PC-3 (cell line): ENCODE data around the gene NUTM2E. TPM values are rescaled to one million over a fixed set of nuclear protein-coding genes. Genes with fewer than 3 reads are reported as not detected.
"Not testable (repeated sequence)": the region's sequence is repeated elsewhere in the genome, so short reads cannot be mapped to it uniquely, and the experiment has no call there.

Experiments
- ATAC-seq: fragments of 200-7000 bp; cut with Tn5 transposase; 2 replicates; pipeline ENCODE4 v1.9.1; 2020; ENCODE audit warnings: mild to moderate bottlenecking, moderate library complexity
- BruUV-seq: library from RNA; stranded (reverse); fragments of 400-500 nt; replicated peaks from 2 replicates; lab custom pipeline; 2021; lab: Mats Ljungman, UMichigan
- CTCF ChIA-PET: fragments of 300-600 bp; sonication (Branson Sonifier 250); formaldehyde crosslinking; loops from one replicate; lab custom pipeline; 2022; ENCODE audit warnings: antibody characterized with exemption; lab: Charles Lee
- POLR2A ChIA-PET: fragments of 300-600 bp; sonication (Branson Sonifier 250); formaldehyde crosslinking; loops from one replicate; lab custom pipeline; 2022; ENCODE audit warnings: antibody characterized with exemption; ENCODE audit not compliant: unreplicated experiment; lab: Charles Lee
- DNase-seq: peaks from one replicate; pipeline ENCODE4 v3.0.0-alpha.2; 2015
- H2AFZ ChIP-seq: fragments of 300-600 bp; sonication (generic); 2 replicates; pipeline ENCODE4 v1.6.0; 2016; ENCODE audit warnings: antibody characterized with exemption, low read length
- H3F3A ChIP-seq: fragments of 300-600 bp; sonication (generic); one replicate; pipeline ENCODE4 v1.6.0; 2017; ENCODE audit warnings: antibody characterized with exemption, low read length, control low read depth, mild to moderate bottlenecking; ENCODE audit not compliant: unreplicated experiment
- H3K27ac ChIP-seq: fragments of 300-600 bp; sonication (generic); 2 replicates; pipeline ENCODE4 v1.5.1; 2016; ENCODE audit warnings: mild to moderate bottlenecking, low read length
- H3K27me3 ChIP-seq: fragments of 300-600 bp; sonication (generic); 2 replicates; pipeline ENCODE4 v1.6.1; 2016; ENCODE audit warnings: low read length, mixed read lengths
- H3K36me3 ChIP-seq: fragments of 300-600 bp; sonication (generic); 2 replicates; pipeline ENCODE4 v1.6.1; 2016; ENCODE audit warnings: low read depth, mixed run types, low read length, mixed read lengths
- H3K4me1 ChIP-seq: fragments of 300-600 bp; sonication (generic); 2 replicates; pipeline ENCODE4 v1.5.1; 2016; ENCODE audit warnings: low read length; ENCODE audit not compliant: insufficient read depth
- H3K4me2 ChIP-seq: fragments of 300-600 bp; sonication (generic); 2 replicates; pipeline ENCODE4 v1.6.0; 2016; ENCODE audit warnings: low read length
- H3K4me3 ChIP-seq: fragments of 300-600 bp; sonication (generic); 2 replicates; pipeline ENCODE4 v1.5.1; 2016; ENCODE audit warnings: mild to moderate bottlenecking, low read length, mixed read lengths
- H3K79me2 ChIP-seq: fragments of 300-600 bp; sonication (generic); 2 replicates; pipeline ENCODE4 v1.6.1; 2017; ENCODE audit warnings: low read length, mixed read lengths
- H3K9ac ChIP-seq: fragments of 300-600 bp; sonication (generic); 2 replicates; pipeline ENCODE4 v1.6.0; 2016; ENCODE audit warnings: mild to moderate bottlenecking, low read length
- H3K9me2 ChIP-seq: fragments of 300-600 bp; sonication (generic); replicated peaks from 2 replicates; pipeline ENCODE4 v1.6.1; 2016; ENCODE audit warnings: mixed run types, low read length, mixed read lengths
- H3K9me3 ChIP-seq: fragments of 300-600 bp; sonication (generic); 2 replicates; pipeline ENCODE4 v1.6.1; 2016; ENCODE audit warnings: low read length, mixed read lengths
- H4K20me1 ChIP-seq: fragments of 300-600 bp; sonication (generic); 2 replicates; pipeline ENCODE4 v1.6.1; 2016; ENCODE audit warnings: low read length, mixed read lengths
- intact Hi-C: fragments of 100-400 bp; cut with micrococcal nuclease; formaldehyde crosslinking; loops from 2 replicates; pipeline ENCODE4 v1.9.0; 2023
- total RNA-seq: library from RNA; depleted of rRNA; stranded (reverse); fragments of >200 nt; gene quantifications from 2 replicates; pipeline ENCODE4 v1.2.3, GENCODE V29; 2014; rRNA removed

The NUTM2E gene
- total RNA-seq, 1 experiment from 2014 or later = not detected

DNA sequence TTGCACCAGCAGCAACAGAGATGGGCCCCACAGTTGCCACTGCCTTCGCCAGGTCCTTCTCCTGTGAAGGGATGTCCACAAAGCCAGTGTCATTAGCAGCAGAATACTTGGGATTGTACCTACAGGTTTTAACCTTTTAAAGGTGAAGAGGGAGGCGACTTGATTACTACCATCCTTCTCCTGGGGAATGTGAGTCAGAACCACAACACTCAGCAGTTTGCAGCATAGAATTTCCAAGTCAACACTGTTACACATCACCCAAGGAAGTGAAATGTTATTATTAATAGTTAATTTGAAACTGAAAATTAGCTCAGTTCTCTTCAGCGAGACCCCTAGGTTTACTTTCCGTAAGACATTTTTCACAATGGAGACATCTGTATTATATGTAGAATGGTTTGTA, 45.2 kb downstream of the NUTM2E start:
- H3F3A ChIP-seq, H3K27me3 ChIP-seq, intact Hi-C loops, H3K36me3 ChIP-seq, H3K4me1 ChIP-seq, H3K9me2 ChIP-seq, H3K27ac ChIP-seq, H3K4me2 ChIP-seq, DNase-seq, POLR2A ChIA-PET, CTCF ChIA-PET, H3K9me3 ChIP-seq, H2AFZ ChIP-seq, BruUV-seq, H3K4me3 ChIP-seq, H3K79me2 ChIP-seq, H3K9ac ChIP-seq, H4K20me1 ChIP-seq: not testable (repeated sequence)
- ATAC-seq = 0 out of 2 replicates have a peak, but pooled peaks have one; percentile 18

Other genes with a start within 250 kb of the NUTM2E start
- not detected in 2 replicates for gene SFTPA1, start 215.8 kb upstream of the NUTM2E start, total RNA-seq
- 0.84 and 1.4 TPM in 2 replicates for gene NUTM2B, start 123.5 kb upstream of the NUTM2E start, total RNA-seq
- not detected in 2 replicates for gene SFTPD, start 122.4 kb downstream of the NUTM2E start, total RNA-seq